HG03457 (cell line): Measurements from ENCODE around the gene NXPH3.

Source experiments
- ATAC-seq: cut with Tn5 transposase; IDR thresholded peaks from one replicate; pipeline ENCODE4 v1.9.1; 2021; ENCODE audit warnings: moderate number of reproducible peaks; ENCODE audit not compliant: unreplicated experiment

NXPH3 gene

GRCh38 chr17:49618028-49618611 lies 42.4 kb downstream of the NXPH3 start:
- no peak for ATAC-seq

- ATAC-seq: no peak
Measured at GRCh38 chr17:49621420-49621819, 45.7 kb downstream of the NXPH3 start.

GRCh38 chr17:49621946-49622529 lies 46.4 kb downstream of the NXPH3 start:
- ATAC-seq: no peak

- ATAC-seq: no peak
Measured at GRCh38 chr17:49624896-49625295, 49.2 kb downstream of the NXPH3 start.

- no peak for ATAC-seq
Measured at GRCh38 chr17:49629447-49629846, 53.8 kb downstream of the NXPH3 start.

- no peak for ATAC-seq
Measured at GRCh38 chr17:49630113-49630900, 54.6 kb downstream of the NXPH3 start.

- ATAC-seq: no peak
Measured at GRCh38 chr17:49631496-49631895, 55.8 kb downstream of the NXPH3 start.
